Right atrium auricular region (tissue), 2 donors: ENCODE measurements around the gene RHBDF2. TPM values are rescaled to one million over a fixed set of nuclear protein-coding genes. Genes with fewer than 3 reads are reported as not detected.

Source experiments
- DNase-seq: peaks from one replicate; pipeline ENCODE4 v3.0.0-alpha.2; 2019; ENCODE audit warnings: low spot score
- H3K27ac ChIP-seq, 2 donors: fragments of 200-600 bp; sonication (generic); 1 replicate in 1 of 2; 2 replicates in 1 of 2; pipeline ENCODE4 v1.5.1; 2016 to 2019
- H3K27me3 ChIP-seq, 2 donors: fragments of 200-600 bp; sonication (generic); one replicate each; pipeline versions ENCODE4 v1.5.1 to v1.6.0; 2017 to 2019
- H3K36me3 ChIP-seq: fragments of 200-600 bp; sonication (generic); one replicate; pipeline ENCODE4 v1.5.1; 2016
- H3K4me1 ChIP-seq, 2 donors: fragments of 200-600 bp; sonication (generic); one replicate each; pipeline versions ENCODE4 v1.5.1 to v1.6.0; 2017 to 2019
- H3K4me3 ChIP-seq, 2 donors: fragments of 200-600 bp; sonication (generic); 1 replicate in 1 of 2; 2 replicates in 1 of 2; pipeline ENCODE4 v1.5.1; 2017 to 2019; ENCODE audit warnings: mild to moderate bottlenecking in 1 of 2, moderate library complexity in 1 of 2
- H3K9me3 ChIP-seq, 2 donors: fragments of 200-600 bp; sonication (generic); one replicate each; pipeline ENCODE4 v1.5.1; 2019
- total RNA-seq, 2 donors: library from RNA; depleted of rRNA; stranded (reverse); fragments of >200 nt; gene quantifications; one replicate each; pipeline ENCODE4 v1.1.0, GENCODE V29; 2016
- TF ChIP-seq, protein P1 (sequence below), 2 donors: fragments of 200-600 bp; sonication (generic); IDR thresholded peaks; one replicate each; pipeline ENCODE4 v1.5.1; 2019; ENCODE audit warnings: antibody characterized with exemption in 2 of 2

RHBDF2 gene
- total RNA-seq, 2 donors from 2014 or later = 13.6 to 14.8 TPM

DNA sequence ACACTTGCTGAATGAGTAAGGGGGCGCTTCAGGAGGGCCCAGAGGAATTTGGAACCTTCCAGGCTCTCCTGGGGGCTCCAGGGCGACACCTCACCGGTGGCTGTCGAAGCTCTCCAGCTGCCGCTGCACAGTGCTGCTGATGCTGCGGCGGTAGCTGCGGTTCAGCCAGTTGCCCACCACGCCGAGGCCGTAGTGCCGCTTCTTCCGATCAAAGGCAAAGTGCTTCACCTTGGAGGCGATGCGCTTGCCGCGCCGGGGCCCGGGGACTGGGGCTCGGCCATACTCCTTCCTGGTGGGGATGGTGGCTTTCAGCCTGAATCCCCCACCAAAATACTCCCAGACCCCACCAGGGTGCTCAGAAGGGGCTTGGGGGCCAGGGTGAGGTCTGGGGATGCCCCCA is 24.5 kb downstream of the RHBDF2 start:
- Histone ChIP-seq H3K4me1 (peaks cover 0 to 7% of the 10 kb centered on the region in 2 donors), H3K36me3 (peaks cover 14% of the 10 kb centered on the region), H3K27ac (no peak overlapping the region), H3K4me3 (no peak overlapping the region), H3K27me3 (no peaks in the 10 kb centered on the region), H3K9me3 (no peaks in the 10 kb centered on the region)
- no peak for DNase-seq
- TF ChIP-seq, protein P1, sequence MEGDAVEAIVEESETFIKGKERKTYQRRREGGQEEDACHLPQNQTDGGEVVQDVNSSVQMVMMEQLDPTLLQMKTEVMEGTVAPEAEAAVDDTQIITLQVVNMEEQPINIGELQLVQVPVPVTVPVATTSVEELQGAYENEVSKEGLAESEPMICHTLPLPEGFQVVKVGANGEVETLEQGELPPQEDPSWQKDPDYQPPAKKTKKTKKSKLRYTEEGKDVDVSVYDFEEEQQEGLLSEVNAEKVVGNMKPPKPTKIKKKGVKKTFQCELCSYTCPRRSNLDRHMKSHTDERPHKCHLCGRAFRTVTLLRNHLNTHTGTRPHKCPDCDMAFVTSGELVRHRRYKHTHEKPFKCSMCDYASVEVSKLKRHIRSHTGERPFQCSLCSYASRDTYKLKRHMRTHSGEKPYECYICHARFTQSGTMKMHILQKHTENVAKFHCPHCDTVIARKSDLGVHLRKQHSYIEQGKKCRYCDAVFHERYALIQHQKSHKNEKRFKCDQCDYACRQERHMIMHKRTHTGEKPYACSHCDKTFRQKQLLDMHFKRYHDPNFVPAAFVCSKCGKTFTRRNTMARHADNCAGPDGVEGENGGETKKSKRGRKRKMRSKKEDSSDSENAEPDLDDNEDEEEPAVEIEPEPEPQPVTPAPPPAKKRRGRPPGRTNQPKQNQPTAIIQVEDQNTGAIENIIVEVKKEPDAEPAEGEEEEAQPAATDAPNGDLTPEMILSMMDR (IDR thresholded peaks at IDR 0.05) = no peak

DNA sequence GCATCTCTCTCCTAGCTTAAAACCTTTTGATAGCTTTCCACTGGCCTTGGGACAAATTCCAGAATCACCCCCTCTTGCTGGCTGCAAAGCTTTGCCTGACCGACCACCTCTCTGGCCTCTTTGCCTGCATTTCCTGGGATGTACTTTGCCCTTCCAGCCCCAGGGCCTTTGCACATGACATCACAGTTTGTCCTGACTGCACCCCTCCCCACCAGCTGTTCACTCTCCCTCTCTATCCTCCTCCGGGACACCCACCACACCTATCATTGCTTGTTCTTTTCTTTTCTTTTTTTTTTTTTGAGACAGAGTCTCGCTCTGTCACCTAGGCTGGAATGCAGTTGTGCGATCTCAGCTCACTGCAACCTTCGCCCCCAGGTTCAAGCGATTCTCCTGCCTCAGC is 25.9 kb downstream of the RHBDF2 start:
- Histone ChIP-seq H3K27me3 (no peaks in the 10 kb centered on the region), H3K36me3 (peaks cover 14% of the 10 kb centered on the region), H3K4me1 (peaks cover 0 to under 1% of the 10 kb centered on the region in 2 donors), H3K4me3 (no peak overlapping the region), H3K27ac (no peak overlapping the region), H3K9me3 (no peaks in the 10 kb centered on the region)
- no peak for DNase-seq
- TF ChIP-seq, protein P1 (IDR thresholded peaks at IDR 0.05) = no peak

DNA sequence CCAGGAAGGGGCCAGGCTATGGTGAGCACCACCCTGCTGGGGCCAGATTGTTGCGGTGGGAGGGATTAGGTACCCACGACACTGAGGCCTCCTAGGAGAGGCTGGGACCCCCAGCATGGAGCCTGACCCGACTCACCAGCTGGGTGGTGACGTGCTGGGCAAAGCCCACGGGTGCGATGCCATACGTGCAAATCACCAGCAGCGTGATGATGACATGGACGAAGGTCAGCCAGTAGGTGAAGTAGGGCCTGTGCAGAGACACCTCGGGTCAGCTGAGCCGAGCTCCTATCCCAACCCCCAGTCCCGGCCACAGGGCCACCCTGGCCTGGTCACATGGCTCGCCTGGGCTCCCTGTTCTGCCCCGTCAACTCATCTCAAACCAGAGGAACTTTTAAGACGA is 26.3 kb downstream of the RHBDF2 start:
- no peaks in the 10 kb centered on the region for H3K27me3 ChIP-seq
- H3K9me3 ChIP-seq = no peaks in the 10 kb centered on the region
- no peak overlapping the region for H3K4me3 ChIP-seq
- H3K36me3 ChIP-seq = peaks cover 14% of the 10 kb centered on the region
- DNase-seq = no peak
- H3K4me1 ChIP-seq = no peaks in the 10 kb centered on the region
- no peak overlapping the region for H3K27ac ChIP-seq
- TF ChIP-seq, protein P1 (IDR thresholded peaks at IDR 0.05) = no peak

DNA sequence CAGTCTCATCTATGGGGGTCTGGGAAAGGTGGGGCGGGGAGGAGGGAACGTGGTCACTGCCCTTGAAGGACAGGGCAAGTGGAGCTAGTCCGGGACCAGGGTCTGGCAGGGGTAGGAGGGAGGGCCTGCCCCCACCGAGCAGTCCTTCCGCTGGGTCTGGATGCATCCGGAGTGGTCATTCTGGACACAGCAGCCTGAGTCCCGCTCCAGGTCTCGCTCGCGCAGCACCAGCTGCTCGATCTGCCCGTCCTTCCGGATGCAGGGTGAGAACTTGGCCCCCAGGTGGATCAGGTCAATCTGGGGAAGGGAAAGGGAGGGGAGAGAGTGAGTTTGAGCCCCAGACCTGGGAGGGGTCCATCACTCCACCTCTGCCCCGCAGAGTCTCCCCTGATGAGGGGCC is 27.0 kb downstream of the RHBDF2 start:
- H3K4me3 ChIP-seq = no peak overlapping the region
- peaks cover 0 to 6% of the 10 kb centered on the region in 2 donors for H3K4me1 ChIP-seq
- H3K27me3 ChIP-seq = no peaks in the 10 kb centered on the region
- H3K36me3 ChIP-seq = peaks cover 14% of the 10 kb centered on the region
- DNase-seq = no peak
- H3K27ac ChIP-seq = no peak overlapping the region
- TF ChIP-seq, protein P1 (IDR thresholded peaks at IDR 0.05) = no peak
- no peaks in the 10 kb centered on the region for H3K9me3 ChIP-seq

DNA sequence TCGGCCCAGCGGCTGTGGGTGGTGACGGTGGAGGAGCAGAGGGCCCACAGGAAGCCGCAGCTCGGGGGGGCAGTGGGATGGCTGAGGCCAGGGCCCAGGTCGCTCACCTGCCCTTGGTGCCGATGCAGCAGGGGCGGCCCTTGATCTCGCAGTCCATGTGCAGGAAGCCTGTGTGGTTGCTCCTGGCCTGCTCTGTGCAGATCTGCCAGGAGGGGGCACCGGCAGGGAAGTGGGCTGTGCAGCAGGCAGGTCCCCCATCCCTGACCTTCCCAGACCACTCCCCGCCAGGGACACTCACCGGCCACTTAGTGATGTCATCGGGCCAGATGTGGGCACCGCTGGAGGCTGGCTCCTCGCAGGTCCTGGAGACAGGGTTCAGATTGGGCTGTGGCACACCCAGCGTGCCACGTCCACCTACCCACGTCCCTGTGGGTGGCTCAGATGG is 27.7 kb downstream of the RHBDF2 start:
- no peak overlapping the region for H3K27ac ChIP-seq
- H3K27me3 ChIP-seq = no peaks in the 10 kb centered on the region
- peaks cover 0 to 6% of the 10 kb centered on the region in 2 donors for H3K4me1 ChIP-seq
- TF ChIP-seq, protein P1 (IDR thresholded peaks at IDR 0.05) = peak in 1 of 2 donors; percentile 18
- H3K36me3 ChIP-seq = peaks cover 14% of the 10 kb centered on the region
- H3K4me3 ChIP-seq = no peak overlapping the region
- no peaks in the 10 kb centered on the region for H3K9me3 ChIP-seq
- DNase-seq = no peak

DNA sequence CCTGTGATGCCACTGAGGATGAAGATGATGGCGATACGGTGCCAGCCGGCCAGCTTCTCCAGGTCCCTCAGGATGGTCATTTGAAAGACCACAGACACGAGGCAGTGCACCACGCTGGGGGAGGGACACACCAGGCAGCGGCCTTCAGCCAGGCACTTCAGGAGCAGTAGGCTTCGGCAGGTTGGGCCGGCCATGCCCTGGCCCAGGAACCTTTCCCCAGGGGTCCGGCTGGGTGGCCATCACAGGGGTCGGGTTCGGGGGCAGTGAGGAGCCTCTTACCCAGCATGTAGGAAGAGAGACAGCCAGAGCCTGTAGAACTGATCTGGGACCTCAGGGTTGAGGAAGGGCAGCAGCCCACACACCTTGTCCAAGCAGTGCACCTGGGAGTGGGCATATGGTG is 28.5 kb downstream of the RHBDF2 start:
- peaks cover 14% of the 10 kb centered on the region for H3K36me3 ChIP-seq
- DNase-seq = no peak
- TF ChIP-seq, protein P1 (IDR thresholded peaks at IDR 0.05) = no peak
- H3K4me1 ChIP-seq = peaks cover 0 to 6% of the 10 kb centered on the region in 2 donors
- H3K9me3 ChIP-seq = no peaks in the 10 kb centered on the region
- no peaks in the 10 kb centered on the region for H3K27me3 ChIP-seq
- no peak overlapping the region for H3K27ac ChIP-seq
- H3K4me3 ChIP-seq = no peak overlapping the region
